Astrocyte (in vitro differentiated cells and primary cell): Measurements from ENCODE around the gene ASAP2. TPM values are rescaled to one million over a fixed set of nuclear protein-coding genes. Genes with fewer than 3 reads are reported as not detected.
A peak's percentile ranks its signal among the peaks of the same experiment; 100 is the strongest.

Source experiments
- DNase-seq: peaks from one replicate; pipeline ENCODE4 v3.0.0-alpha.2; 2010; ENCODE audit warnings: low read depth
- FAIRE-seq: peaks from 2 replicates; lab custom pipeline; 2011; peaks lifted over from hg19 to GRCh38; lab: Jason Lieb, UNC
- H2AFZ ChIP-seq: 2 replicates; pipeline ENCODE4 v1.6.0; 2012; ENCODE audit warnings: low read depth, low read length, inconsistent platforms
- H3K27ac ChIP-seq: 2 replicates; pipeline ENCODE4 v1.5.1; 2011; ENCODE audit warnings: low read depth, low read length, inconsistent platforms
- H3K27me3 ChIP-seq: 2 replicates; pipeline ENCODE4 v1.6.0; 2011; ENCODE audit warnings: low read length, inconsistent platforms; ENCODE audit not compliant: insufficient read depth
- H3K36me3 ChIP-seq: 2 replicates; pipeline ENCODE4 v1.5.1; 2011; ENCODE audit warnings: low read length, inconsistent platforms; ENCODE audit not compliant: insufficient read depth
- H3K4me1 ChIP-seq: 2 replicates; pipeline ENCODE4 v1.5.1; 2011; ENCODE audit warnings: low read length, inconsistent platforms; ENCODE audit not compliant: insufficient read depth
- H3K4me2 ChIP-seq: 2 replicates; pipeline ENCODE4 v1.6.0; 2012; ENCODE audit warnings: low read length, inconsistent platforms
- H3K4me3 ChIP-seq: 2 replicates; pipeline ENCODE4 v1.5.1; 2011; ENCODE audit warnings: low read depth, mild to moderate bottlenecking, low read length, inconsistent platforms; ENCODE audit not compliant: insufficient read depth
- H3K79me2 ChIP-seq: 2 replicates; pipeline ENCODE4 v1.6.0; 2012; ENCODE audit warnings: mild to moderate bottlenecking, low read length, inconsistent platforms; ENCODE audit not compliant: insufficient read depth
- H3K9ac ChIP-seq: 2 replicates; pipeline ENCODE4 v1.6.0; 2012; ENCODE audit warnings: mild to moderate bottlenecking, low read length, inconsistent platforms
- H3K9me3 ChIP-seq: 2 replicates; pipeline ENCODE4 v1.5.1; 2012; ENCODE audit warnings: low read depth, mild to moderate bottlenecking, low read length, inconsistent platforms; ENCODE audit not compliant: insufficient read depth
- H4K20me1 ChIP-seq: 2 replicates; pipeline ENCODE4 v1.6.0; 2012; ENCODE audit warnings: low read length, inconsistent platforms; ENCODE audit not compliant: insufficient read depth
- H3K27ac Mint-ChIP-seq: one replicate; pipeline ENCODE4 v1.8.0; 2021; ENCODE audit warnings: mild to moderate bottlenecking, mixed read lengths; ENCODE audit not compliant: unreplicated experiment
- H3K27me3 Mint-ChIP-seq: one replicate; pipeline ENCODE4 v1.8.0; 2021; ENCODE audit warnings: low read depth, mixed read lengths; ENCODE audit not compliant: unreplicated experiment
- H3K36me3 Mint-ChIP-seq: one replicate; pipeline ENCODE4 v1.8.0; 2021; ENCODE audit warnings: low read depth, mixed read lengths; ENCODE audit not compliant: unreplicated experiment
- H3K4me1 Mint-ChIP-seq: one replicate; pipeline ENCODE4 v1.8.0; 2021; ENCODE audit warnings: low read depth, mixed read lengths; ENCODE audit not compliant: unreplicated experiment
- H3K4me3 Mint-ChIP-seq: one replicate; pipeline ENCODE4 v1.8.0; 2021; ENCODE audit warnings: mild to moderate bottlenecking, moderate library complexity, mixed read lengths; ENCODE audit not compliant: unreplicated experiment
- H3K9me3 Mint-ChIP-seq: one replicate; pipeline ENCODE4 v1.8.0; 2021; ENCODE audit warnings: mild to moderate bottlenecking, mixed read lengths; ENCODE audit not compliant: unreplicated experiment
- EZH2 ChIP-seq: IDR thresholded peaks from 2 replicates; pipeline ENCODE4 v1.6.1; 2012; ENCODE audit warnings: mild to moderate bottlenecking, low read length, inconsistent platforms; ENCODE audit not compliant: insufficient read depth
- total RNA-seq: library from RNA; stranded (reverse); gene quantifications from 2 replicates; pipeline ENCODE4 v1.2.1, GENCODE V29; 2021
- TF ChIP-seq, protein P1 (sequence below): IDR thresholded peaks from 2 replicates; pipeline ENCODE4 v1.5.1; 2011; ENCODE audit warnings: low read depth, mild to moderate bottlenecking, inconsistent platforms, low read length, moderate library complexity; ENCODE audit not compliant: insufficient read depth

The ASAP2 gene
- total RNA-seq, 1 donor from 2014 or later: 62.6 TPM

DNA sequence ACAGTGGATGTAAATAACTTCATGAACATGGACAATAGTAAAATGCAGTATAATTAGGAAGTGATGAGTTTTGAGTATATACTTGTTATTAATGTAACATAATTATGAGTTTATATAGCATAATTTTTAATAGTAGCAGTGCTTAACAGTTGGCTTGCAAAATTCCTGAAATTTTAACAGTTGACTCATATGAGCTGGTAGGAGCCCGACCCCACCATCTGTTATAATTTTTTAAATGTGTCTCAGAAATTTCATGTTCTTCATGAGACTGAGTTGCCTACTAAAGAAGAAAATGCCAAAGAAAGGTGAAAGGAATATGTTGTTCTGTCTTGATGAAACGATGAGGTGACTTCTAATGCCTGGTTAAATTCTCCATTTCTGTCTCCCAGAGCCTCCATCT is 154.1 kb downstream of the ASAP2 start:
- H3K4me1 Mint-ChIP-seq: peaks cover 13% of the 10 kb centered on the region
- DNase-seq (no peak), FAIRE-seq (no peak)
- H3K9me3 ChIP-seq: no peaks in the 10 kb centered on the region
- H3K36me3 ChIP-seq: peaks cover 50% of the 10 kb centered on the region
- H3K4me2 ChIP-seq: no peak overlapping the region
- TF ChIP-seq, protein P1, sequence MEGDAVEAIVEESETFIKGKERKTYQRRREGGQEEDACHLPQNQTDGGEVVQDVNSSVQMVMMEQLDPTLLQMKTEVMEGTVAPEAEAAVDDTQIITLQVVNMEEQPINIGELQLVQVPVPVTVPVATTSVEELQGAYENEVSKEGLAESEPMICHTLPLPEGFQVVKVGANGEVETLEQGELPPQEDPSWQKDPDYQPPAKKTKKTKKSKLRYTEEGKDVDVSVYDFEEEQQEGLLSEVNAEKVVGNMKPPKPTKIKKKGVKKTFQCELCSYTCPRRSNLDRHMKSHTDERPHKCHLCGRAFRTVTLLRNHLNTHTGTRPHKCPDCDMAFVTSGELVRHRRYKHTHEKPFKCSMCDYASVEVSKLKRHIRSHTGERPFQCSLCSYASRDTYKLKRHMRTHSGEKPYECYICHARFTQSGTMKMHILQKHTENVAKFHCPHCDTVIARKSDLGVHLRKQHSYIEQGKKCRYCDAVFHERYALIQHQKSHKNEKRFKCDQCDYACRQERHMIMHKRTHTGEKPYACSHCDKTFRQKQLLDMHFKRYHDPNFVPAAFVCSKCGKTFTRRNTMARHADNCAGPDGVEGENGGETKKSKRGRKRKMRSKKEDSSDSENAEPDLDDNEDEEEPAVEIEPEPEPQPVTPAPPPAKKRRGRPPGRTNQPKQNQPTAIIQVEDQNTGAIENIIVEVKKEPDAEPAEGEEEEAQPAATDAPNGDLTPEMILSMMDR: no peak
- TF ChIP-seq EZH2: no peak
- H3K27me3 ChIP-seq: no peaks in the 10 kb centered on the region
- no peaks in the 10 kb centered on the region for H3K27me3 Mint-ChIP-seq
- no peaks in the 10 kb centered on the region for H3K9me3 Mint-ChIP-seq
- no peak overlapping the region for H3K4me3 ChIP-seq
- H2AFZ ChIP-seq: no peak overlapping the region
- no peak overlapping the region for H3K27ac ChIP-seq
- H3K4me3 Mint-ChIP-seq: no peak overlapping the region
- H3K4me1 ChIP-seq: peaks cover 4% of the 10 kb centered on the region
- peaks cover 34% of the 10 kb centered on the region for H3K36me3 Mint-ChIP-seq
- H4K20me1 ChIP-seq: peaks cover 8% of the 10 kb centered on the region
- no peak overlapping the region for H3K27ac Mint-ChIP-seq
- H3K79me2 ChIP-seq: no peaks in the 10 kb centered on the region
- no peak overlapping the region for H3K9ac ChIP-seq

DNA sequence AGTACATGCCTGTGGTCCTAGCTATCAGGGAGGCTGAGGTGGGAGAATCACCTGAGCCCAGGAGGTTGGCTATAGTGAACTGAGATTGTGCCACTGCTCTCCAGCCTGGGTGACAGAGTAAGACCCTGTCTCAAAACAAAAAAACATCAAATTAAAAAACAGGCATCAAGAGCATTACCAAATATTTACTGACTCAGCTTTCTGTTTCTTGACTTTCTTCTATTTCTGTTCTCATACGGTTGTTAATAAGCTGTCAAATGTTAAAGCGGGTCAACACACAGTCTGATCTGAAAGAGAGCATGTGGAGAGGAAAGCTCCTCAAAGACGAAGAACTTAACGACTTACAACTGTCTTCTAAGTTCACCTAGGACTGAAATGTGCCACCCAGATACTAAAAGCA is 157.8 kb downstream of the ASAP2 start:
- no peak overlapping the region for H3K27ac ChIP-seq
- DNase-seq: no peak
- Mint-ChIP-seq H3K4me1 (peaks cover 16% of the 10 kb centered on the region), H3K36me3 (peaks cover 36% of the 10 kb centered on the region), H3K27me3 (no peaks in the 10 kb centered on the region), H3K9me3 (no peaks in the 10 kb centered on the region), H3K4me3 (no peak overlapping the region), H3K27ac (no peak overlapping the region)
- no peak overlapping the region for H3K9ac ChIP-seq
- H3K9me3 ChIP-seq: no peaks in the 10 kb centered on the region
- TF ChIP-seq, protein P1: no peak
- no peak for TF ChIP-seq EZH2
- H3K4me1 ChIP-seq: peaks cover 4% of the 10 kb centered on the region
- no peak for FAIRE-seq
- H3K4me3 ChIP-seq: no peak overlapping the region
- H3K79me2 ChIP-seq: no peaks in the 10 kb centered on the region
- H3K27me3 ChIP-seq: no peaks in the 10 kb centered on the region
- no peak overlapping the region for H2AFZ ChIP-seq
- peaks cover 8% of the 10 kb centered on the region for H4K20me1 ChIP-seq
- peaks cover 40% of the 10 kb centered on the region for H3K36me3 ChIP-seq
- H3K4me2 ChIP-seq: no peak overlapping the region

DNA sequence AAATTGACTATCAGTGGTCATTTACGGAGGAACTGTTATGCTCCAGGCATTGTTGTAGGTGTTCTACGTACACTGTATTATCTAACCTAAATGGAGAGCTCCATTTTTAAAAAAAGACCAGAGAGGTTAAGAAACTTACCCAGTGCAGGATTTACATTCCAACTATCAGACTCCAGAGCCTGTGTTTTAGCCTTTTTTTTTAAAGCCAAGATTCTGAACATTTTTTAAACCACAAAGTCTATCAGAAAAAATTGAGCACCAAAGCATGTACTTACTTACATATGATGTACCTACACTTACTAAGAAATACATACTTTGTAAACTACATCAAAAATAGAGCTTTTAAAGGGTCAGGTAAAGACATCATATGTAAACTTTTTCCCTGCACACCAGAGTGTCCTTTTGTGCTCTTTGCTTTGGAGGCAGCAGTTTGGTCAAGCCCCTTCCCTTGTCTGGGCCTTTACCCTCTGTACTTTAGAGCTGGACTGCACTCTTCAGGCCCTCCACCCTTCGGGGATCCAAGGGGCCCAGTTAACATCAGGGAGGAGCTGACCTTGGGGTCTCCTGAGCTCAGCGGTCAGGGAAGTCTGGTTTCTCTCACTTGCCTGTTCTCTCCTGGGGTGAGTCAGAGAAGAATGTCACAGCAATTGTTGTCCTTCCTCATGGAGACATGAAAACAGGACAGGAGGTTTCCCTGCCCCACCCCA is 158.3 kb downstream of the ASAP2 start:
- H3K27me3 Mint-ChIP-seq: no peaks in the 10 kb centered on the region
- TF ChIP-seq, protein P1: no peak
- TF ChIP-seq EZH2: no peak
- no peak overlapping the region for H3K4me3 Mint-ChIP-seq
- FAIRE-seq (no peak), DNase-seq (no peak)
- H3K4me1 Mint-ChIP-seq: peaks cover 16% of the 10 kb centered on the region
- H3K27ac Mint-ChIP-seq: peak overlapping the region; percentile 66
- H3K27ac ChIP-seq: no peak overlapping the region
- H2AFZ ChIP-seq: no peak overlapping the region
- no peak overlapping the region for H3K4me3 ChIP-seq
- peaks cover 36% of the 10 kb centered on the region for H3K36me3 ChIP-seq
- peaks cover 8% of the 10 kb centered on the region for H4K20me1 ChIP-seq
- H3K9ac ChIP-seq: no peak overlapping the region
- peaks cover 34% of the 10 kb centered on the region for H3K36me3 Mint-ChIP-seq
- H3K9me3 ChIP-seq: no peaks in the 10 kb centered on the region
- H3K9me3 Mint-ChIP-seq: no peaks in the 10 kb centered on the region
- no peak overlapping the region for H3K4me2 ChIP-seq
- peaks cover 4% of the 10 kb centered on the region for H3K4me1 ChIP-seq
- no peaks in the 10 kb centered on the region for H3K79me2 ChIP-seq
- H3K27me3 ChIP-seq: no peaks in the 10 kb centered on the region
